Coronary artery (tissue), 2 donors: ENCODE measurements around the gene FXYD3.

ENCODE experiments used
- DNase-seq: peaks from one replicate; pipeline ENCODE4 v3.0.0-alpha.2; 2017; ENCODE audit warnings: low spot score
- H3K27ac ChIP-seq, 2 donors: fragments of 200-600 bp; sonication (generic); one replicate each; pipeline ENCODE4 v1.5.1; 2016 to 2019
- H3K4me3 ChIP-seq: fragments of 200-600 bp; sonication (generic); 2 replicates; pipeline ENCODE4 v1.5.1; 2016; ENCODE audit warnings: mild to moderate bottlenecking, moderate library complexity
- CTCF ChIP-seq: fragments of 200-600 bp; sonication (generic); IDR thresholded peaks from one replicate; pipeline ENCODE4 v1.5.1; 2019; ENCODE audit warnings: antibody characterized with exemption

Gene FXYD3

GRCh38 chr19:35142606-35143230 lies 27.1 kb downstream of the FXYD3 start:
- DNase-seq: no peak
- Histone ChIP-seq H3K27ac (peak overlapping the region in 1 of 2 donors; percentile 13), H3K4me3 (peak overlapping the region; percentile 9)
- peak; percentile 39 for TF ChIP-seq CTCF

GRCh38 chr19:35143231-35143715 lies 27.6 kb downstream of the FXYD3 start, which contains the start of gene FXYD7:
TSS of gene FXYD7 (plus strand) at chr19:35143255. CDS start at chr19:35143334, 79 bp downstream.
- Histone ChIP-seq H3K27ac (peak within 1 kb of the TSS in 1 of 2 donors; percentile 13), H3K4me3 (peak within 1 kb of the TSS; percentile 9)
- no peak for TF ChIP-seq CTCF
- DNase-seq: no peak

- no peak overlapping the region for H3K4me3 ChIP-seq
- no peak for TF ChIP-seq CTCF
- no peak overlapping the region for H3K27ac ChIP-seq
- DNase-seq: no peak
These were observed 28.2 kb downstream of the FXYD3 start for GRCh38 chr19:35143818-35144217.

GRCh38 chr19:35144259-35144599 lies 28.6 kb downstream of the FXYD3 start:
- DNase-seq: no peak
- no peak overlapping the region for H3K4me3 ChIP-seq
- TF ChIP-seq CTCF: no peak
- no peak overlapping the region for H3K27ac ChIP-seq

GRCh38 chr19:35144600-35145436 lies 29.2 kb downstream of the FXYD3 start:
- Histone ChIP-seq H3K4me3 (no peak overlapping the region), H3K27ac (no peak overlapping the region)
- TF ChIP-seq CTCF: no peak
- DNase-seq: no peak

- Histone ChIP-seq H3K4me3 (no peak overlapping the region), H3K27ac (no peak overlapping the region)
- no peak for TF ChIP-seq CTCF
- DNase-seq: no peak
These were observed 31.3 kb downstream of the FXYD3 start for GRCh38 chr19:35146746-35147459.
